NB4 (cell line): ENCODE data around the gene TMED1.

Experiments used
- DNase-seq: peaks from one replicate; pipeline ENCODE4 v3.0.0; 2010; ENCODE audit warnings: low read depth
- H3K4me3 ChIP-seq: one replicate; pipeline ENCODE4 v1.5.1; 2011; ENCODE audit warnings: mild to moderate bottlenecking, low read depth, low read length, moderate library complexity
- MYC ChIP-seq: IDR thresholded peaks from 2 replicates; pipeline ENCODE4 v1.6.1; 2011; ENCODE audit warnings: low read depth, low read length
- POLR2A ChIP-seq: IDR thresholded peaks from 2 replicates; pipeline ENCODE4 v1.6.1; 2011; ENCODE audit warnings: mild to moderate bottlenecking; ENCODE audit not compliant: insufficient read length; ENCODE audit errors: extremely low read depth
- TF ChIP-seq, protein P1 (sequence below): IDR thresholded peaks from 2 replicates; pipeline ENCODE4 v1.6.1; 2011; ENCODE audit warnings: low read depth, low read length
- TF ChIP-seq, protein P2 (sequence below): IDR thresholded peaks from one replicate; pipeline ENCODE4 v1.5.1; 2012; ENCODE audit warnings: low read depth, low read length

Gene TMED1

DNA sequence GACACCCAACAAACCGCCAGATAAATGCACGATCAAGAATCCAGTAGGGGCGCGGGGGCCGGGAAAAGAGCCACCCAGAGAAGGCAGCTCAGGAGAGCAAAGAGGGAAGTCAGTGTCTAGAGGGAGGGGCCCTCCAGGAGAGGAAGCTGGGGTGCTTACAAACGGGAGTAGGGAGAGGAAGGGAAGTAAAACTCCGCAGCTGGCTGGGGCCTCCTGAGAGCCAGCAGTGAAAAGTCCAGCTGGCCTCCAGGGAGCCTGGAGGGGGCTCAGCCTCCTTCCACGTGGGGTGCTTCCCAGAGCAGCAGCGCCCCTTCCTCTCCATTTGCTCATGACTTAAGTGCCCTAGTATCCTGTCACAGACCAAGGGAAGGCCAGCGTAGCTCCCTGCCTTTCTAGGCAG, 51.8 kb downstream of the TMED1 start:
- TF ChIP-seq POLR2A (no peak), MYC (0 out of 2 replicates have a peak, but pooled peaks have one; percentile 29)
- TF ChIP-seq, protein P1, sequence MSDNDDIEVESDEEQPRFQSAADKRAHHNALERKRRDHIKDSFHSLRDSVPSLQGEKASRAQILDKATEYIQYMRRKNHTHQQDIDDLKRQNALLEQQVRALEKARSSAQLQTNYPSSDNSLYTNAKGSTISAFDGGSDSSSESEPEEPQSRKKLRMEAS = peak; percentile 60; the same call in 1 of the 2 replicates
- TF ChIP-seq, protein P2, sequence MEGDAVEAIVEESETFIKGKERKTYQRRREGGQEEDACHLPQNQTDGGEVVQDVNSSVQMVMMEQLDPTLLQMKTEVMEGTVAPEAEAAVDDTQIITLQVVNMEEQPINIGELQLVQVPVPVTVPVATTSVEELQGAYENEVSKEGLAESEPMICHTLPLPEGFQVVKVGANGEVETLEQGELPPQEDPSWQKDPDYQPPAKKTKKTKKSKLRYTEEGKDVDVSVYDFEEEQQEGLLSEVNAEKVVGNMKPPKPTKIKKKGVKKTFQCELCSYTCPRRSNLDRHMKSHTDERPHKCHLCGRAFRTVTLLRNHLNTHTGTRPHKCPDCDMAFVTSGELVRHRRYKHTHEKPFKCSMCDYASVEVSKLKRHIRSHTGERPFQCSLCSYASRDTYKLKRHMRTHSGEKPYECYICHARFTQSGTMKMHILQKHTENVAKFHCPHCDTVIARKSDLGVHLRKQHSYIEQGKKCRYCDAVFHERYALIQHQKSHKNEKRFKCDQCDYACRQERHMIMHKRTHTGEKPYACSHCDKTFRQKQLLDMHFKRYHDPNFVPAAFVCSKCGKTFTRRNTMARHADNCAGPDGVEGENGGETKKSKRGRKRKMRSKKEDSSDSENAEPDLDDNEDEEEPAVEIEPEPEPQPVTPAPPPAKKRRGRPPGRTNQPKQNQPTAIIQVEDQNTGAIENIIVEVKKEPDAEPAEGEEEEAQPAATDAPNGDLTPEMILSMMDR = no peak
- H3K4me3 ChIP-seq = no peak overlapping the region
- DNase-seq = peak; percentile 87

DNA sequence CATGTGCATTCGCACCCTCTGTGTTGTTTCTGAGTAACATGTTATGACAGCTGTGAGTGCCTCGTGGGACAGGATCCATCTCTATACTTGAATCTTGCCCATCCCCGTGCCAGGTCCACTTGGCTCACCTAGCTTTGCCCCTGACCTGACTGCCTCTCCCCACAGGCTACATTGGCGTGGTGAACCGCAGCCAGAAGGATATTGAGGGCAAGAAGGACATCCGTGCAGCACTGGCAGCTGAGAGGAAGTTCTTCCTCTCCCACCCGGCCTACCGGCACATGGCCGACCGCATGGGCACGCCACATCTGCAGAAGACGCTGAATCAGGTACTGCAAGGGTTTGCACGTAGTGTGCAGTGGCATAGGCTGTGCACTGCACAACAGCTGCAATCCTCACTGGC, 53.2 kb downstream of the TMED1 start:
- no peak overlapping the region for H3K4me3 ChIP-seq
- DNase-seq = no peak
- TF ChIP-seq MYC (no peak), POLR2A (no peak)
- TF ChIP-seq, protein P1 = no peak
